PC-3 (cell line): Measurements from ENCODE around the gene PTPRD.
"Not testable (repeated sequence)": the region's sequence is repeated elsewhere in the genome, so short reads cannot be mapped to it uniquely, and the experiment has no call there.

ENCODE experiments used
- EZH2 ChIP-seq: fragments of 300-600 bp; sonication (generic); IDR thresholded peaks from one replicate; pipeline ENCODE4 v1.6.1; 2017; ENCODE audit warnings: antibody characterized with exemption, mild to moderate bottlenecking, low read length; ENCODE audit not compliant: unreplicated experiment
- EZH2phosphoT487 ChIP-seq: fragments of 300-600 bp; sonication (generic); IDR thresholded peaks from 2 replicates; pipeline ENCODE4 v1.6.1; 2018; ENCODE audit warnings: mild to moderate bottlenecking, antibody characterized with exemption, low read length, borderline replicate concordance

DNA sequence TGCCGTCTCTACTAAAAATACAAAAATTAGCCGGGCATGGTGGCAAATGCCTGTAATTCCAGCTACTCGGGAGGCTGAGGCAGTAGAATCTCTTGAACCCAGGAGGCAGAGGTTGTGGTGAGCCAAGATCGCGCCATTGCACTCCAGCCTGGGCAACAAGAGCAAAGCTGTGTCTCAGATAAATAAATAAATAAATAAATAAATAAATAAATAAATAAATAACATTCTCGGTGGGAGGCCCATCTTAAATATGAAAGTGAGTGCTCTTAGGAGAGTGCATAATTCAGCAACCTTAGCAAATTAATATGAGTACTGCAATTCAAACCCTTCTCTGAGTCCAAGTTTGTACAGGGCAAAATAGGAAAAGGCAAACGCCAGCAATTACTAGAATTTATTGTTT, 1302.1 kb downstream of the PTPRD start:
- TF ChIP-seq EZH2, EZH2phosphoT487: not testable (repeated sequence)
